Activated naive CD4-positive, alpha-beta T cell treated with anti-CD3 and anti-CD28 coated beads, Interleukin-2, amount 10 ng/mL, durations not matched to agents 7 days and 5 days (primary cell): Measurements from ENCODE around the gene ZNF527.
"Not testable (repeated sequence)": the region's sequence is repeated elsewhere in the genome, so short reads cannot be mapped to it uniquely, and the experiment has no call there.

Experiments used
- CTCF ChIA-PET: fragments of 350-600 bp; sonication (Branson Sonifier 250); formaldehyde crosslinking; loops from one replicate; lab custom pipeline; 2021; ENCODE audit warnings: antibody characterized with exemption; lab: Charles Lee
- DNase-seq: peaks from one replicate; pipeline ENCODE4 v3.0.0-alpha.2; 2020
- H3K27ac Mint-ChIP-seq: one replicate; pipeline ENCODE4 v1.8.0; 2021; ENCODE audit warnings: mild to moderate bottlenecking, moderate library complexity, mixed read lengths
- H3K27me3 Mint-ChIP-seq: one replicate; pipeline ENCODE4 v1.8.0; 2021; ENCODE audit warnings: mild to moderate bottlenecking, mixed read lengths
- H3K36me3 Mint-ChIP-seq: one replicate; pipeline ENCODE4 v1.8.0; 2021; ENCODE audit warnings: mixed read lengths
- H3K4me1 Mint-ChIP-seq: one replicate; pipeline ENCODE4 v1.8.0; 2021; ENCODE audit warnings: mixed read lengths
- H3K4me3 Mint-ChIP-seq: one replicate; pipeline ENCODE4 v1.8.0; 2021; ENCODE audit warnings: mild to moderate bottlenecking, moderate library complexity, mixed read lengths
- H3K9me3 Mint-ChIP-seq: one replicate; pipeline ENCODE4 v1.8.0; 2021; ENCODE audit warnings: mixed read lengths

Gene ZNF527

DNA sequence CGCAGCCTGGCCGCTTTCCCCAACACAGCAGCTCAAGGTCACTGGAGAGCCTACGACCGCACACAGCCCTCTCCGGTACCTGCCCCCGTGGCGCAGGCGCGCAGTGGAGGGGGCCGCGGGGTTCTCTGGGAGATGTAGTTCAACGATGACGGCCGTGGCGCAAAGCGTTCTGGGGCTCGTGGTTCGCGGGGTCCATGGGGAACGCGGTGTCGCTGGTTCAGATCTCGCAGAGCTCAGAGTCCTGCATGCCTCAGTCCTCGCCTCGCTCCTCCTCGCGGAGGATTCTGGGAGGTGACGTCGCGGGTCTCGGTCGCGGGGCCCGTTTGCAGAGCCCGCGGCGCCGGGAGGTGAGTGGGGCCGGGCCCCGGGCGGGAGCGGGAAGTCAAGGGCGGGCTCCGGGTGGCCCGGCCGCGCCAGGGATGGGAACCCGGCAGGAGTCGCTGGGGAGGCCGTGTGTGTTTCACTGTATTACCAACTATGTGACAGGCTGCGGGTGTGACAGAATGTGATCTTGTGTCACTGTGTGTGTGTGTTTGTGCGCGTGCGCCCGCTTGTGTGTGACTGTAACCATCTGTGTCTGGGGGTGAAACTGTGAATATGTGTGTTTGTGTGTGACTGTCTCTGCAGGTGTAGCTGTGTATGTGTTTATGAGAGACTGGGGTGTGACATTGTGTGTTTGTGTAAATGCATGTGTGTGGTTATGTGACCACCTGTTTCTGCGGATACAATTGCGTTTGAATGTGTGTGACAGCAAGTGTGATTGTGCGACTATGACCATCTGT lies at the start of gene ZNF527:
TSS of gene ZNF527 (plus strand) at position 220 of the 782 bp plus-strand sequence. CDS start 3,100 bp downstream, outside the sequence.
- H3K9me3 Mint-ChIP-seq: peaks cover 19% of the 10 kb centered on the region
- H3K27me3 Mint-ChIP-seq: no peaks in the 10 kb centered on the region
- H3K4me3 Mint-ChIP-seq: peak within 1 kb of the TSS; percentile 97
- H3K4me1 Mint-ChIP-seq: peaks cover 22% of the 10 kb centered on the region
- peak within 1 kb of the TSS; percentile 93 for H3K27ac Mint-ChIP-seq
- peaks cover 12% of the 10 kb centered on the region for H3K36me3 Mint-ChIP-seq
- CTCF ChIA-PET: no interaction called here
- peak; percentile 99 for DNase-seq

DNA sequence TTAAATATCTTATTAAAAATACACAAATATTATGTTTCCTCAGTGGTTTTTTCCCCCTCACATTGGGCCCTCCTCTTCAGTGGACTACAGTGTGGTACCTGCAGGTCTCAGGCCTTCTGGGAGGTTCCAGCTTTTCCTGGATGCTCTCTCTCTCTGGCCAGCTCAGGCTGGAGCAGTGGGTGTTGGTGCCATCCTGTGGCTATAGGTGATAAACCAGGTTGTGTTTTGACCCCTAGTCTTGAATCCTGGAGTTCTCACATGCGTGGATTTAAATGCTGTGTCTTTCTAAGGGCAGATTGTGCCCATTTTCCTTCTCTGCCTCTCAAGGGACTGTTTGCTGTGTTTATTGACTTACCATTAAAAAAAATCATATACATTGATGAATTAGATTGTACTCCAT lies 41.2 kb upstream of the ZNF527 start:
- CTCF ChIA-PET: no interaction called here

DNA sequence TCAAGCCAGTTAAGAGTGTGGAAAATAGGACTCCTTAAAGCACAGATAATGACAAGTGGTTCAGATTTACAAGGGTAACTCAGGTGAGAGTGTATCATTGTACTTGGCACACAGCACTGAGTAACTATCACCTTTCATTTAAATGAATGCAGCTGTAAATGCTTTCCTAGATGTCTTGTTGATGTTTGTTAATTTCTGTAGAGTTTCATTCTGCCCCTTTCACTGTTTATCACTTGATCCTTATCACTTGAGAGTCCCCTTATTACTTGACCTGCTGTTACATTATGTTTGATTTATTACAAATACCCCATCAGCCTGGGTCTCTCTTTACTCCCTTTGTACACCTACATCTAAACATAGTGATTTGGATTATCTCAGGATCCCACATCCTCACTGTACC lies 38.1 kb upstream of the ZNF527 start:
- no peak overlapping the region for H3K4me3 Mint-ChIP-seq
- no peak for DNase-seq
- peaks cover 73% of the 10 kb centered on the region for H3K36me3 Mint-ChIP-seq
- CTCF ChIA-PET: no interaction called here
- H3K27ac Mint-ChIP-seq: no peak overlapping the region
- peaks cover 26% of the 10 kb centered on the region for H3K9me3 Mint-ChIP-seq
- H3K27me3 Mint-ChIP-seq: no peaks in the 10 kb centered on the region
- peaks cover 26% of the 10 kb centered on the region for H3K4me1 Mint-ChIP-seq

More for the DNA sequence above, 41.2 kb upstream of the ZNF527 start:
- Mint-ChIP-seq H3K9me3 (peaks cover 14% of the 10 kb centered on the region), H3K36me3 (peaks cover 76% of the 10 kb centered on the region), H3K27ac (no peak overlapping the region), H3K4me1 (peaks cover 14% of the 10 kb centered on the region), H3K4me3 (no peak overlapping the region), H3K27me3 (no peaks in the 10 kb centered on the region)
- no peak for DNase-seq

DNA sequence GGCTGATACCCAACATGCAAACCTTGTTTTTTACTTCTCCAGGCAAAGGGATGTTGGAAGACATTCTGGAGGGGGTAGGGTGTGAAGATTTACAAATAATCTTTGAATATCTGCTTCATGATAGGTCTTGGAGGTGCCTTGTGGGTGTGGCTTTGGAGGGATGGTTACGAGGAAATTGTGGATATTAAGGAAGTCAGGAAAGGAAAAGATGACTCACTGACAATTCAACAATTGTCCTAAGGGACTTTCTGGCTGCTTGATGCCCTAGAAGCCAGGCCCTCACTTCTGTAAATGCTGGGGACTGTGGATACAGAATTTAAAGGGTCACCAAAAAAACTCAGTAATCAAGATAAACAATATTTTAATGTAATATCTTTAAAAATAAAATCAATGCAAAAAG lies 37.4 kb upstream of the ZNF527 start:
- peaks cover 29% of the 10 kb centered on the region for H3K9me3 Mint-ChIP-seq
- H3K36me3 Mint-ChIP-seq: peaks cover 72% of the 10 kb centered on the region
- no peak overlapping the region for H3K27ac Mint-ChIP-seq
- no peaks in the 10 kb centered on the region for H3K27me3 Mint-ChIP-seq
- H3K4me3 Mint-ChIP-seq: peak overlapping the region; percentile 27
- DNase-seq: no peak
- peaks cover 26% of the 10 kb centered on the region for H3K4me1 Mint-ChIP-seq
- CTCF ChIA-PET: no interaction called here

DNA sequence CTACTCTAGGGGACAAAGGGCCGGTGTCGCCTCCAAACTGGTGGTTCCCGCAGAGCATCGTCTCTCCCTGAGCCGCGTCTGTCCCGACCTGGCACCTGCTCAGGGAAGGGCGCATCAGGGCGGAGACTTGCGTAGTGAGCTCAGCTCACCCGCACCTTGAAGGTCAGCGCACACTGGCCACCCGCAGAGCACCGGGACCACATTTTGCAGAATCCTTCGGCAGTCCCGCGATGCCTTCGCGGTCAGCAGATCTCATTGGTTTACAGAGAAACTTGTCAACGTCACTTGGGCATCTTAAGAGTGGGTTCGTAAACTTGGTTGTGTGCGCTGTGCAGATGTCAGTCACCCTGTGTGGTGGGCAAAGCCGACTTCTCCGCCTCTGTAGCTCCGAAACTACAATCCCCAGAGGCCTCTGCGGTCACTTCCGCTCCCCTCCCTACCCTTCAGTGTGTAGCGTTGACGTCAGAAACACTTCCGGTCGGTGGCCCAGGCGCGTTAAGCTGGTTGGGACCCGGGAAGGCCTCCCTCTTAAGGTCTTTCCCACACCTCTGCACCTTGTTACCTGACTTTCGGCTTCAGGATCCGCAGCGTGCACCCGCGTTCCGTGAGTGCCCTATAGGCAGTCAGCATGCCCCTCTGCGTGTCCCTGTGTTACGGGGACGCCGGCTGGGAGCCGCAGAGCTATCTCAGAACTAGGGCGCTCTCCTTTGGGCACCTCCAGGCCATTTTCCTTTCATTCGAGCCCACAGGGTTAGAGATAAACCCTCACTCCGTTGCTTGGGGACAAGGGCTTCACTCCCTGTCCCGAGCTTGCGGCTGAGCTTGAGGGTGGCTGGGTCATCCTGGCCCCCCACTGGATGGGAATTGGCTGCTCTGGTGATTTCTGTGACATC lies 36.5 kb upstream of the ZNF527 start:
- CTCF ChIA-PET: no interaction called here
- peak overlapping the region; percentile 81 for H3K27ac Mint-ChIP-seq

DNA sequence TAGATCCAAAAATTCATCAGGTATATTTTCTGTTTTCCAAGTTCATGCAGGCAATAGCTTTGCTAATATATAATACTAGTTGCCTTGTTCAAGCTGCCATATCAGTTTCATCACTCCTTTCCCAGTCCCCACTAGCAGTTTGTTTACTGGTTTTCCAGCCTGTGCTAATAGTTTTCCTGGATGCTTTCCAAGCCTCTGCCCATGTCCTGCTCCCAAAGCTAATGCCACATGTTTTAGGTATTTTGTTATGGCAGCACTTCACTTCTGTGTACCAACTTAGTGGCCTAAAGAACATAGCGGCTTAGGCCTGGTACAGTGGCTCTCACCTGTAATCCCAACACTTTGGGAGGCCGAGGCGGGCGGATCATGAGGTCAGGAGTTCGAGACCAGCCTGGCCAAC lies 28.1 kb upstream of the ZNF527 start:
- CTCF ChIA-PET: no interaction called here

More for the DNA sequence above, 36.5 kb upstream of the ZNF527 start:
- Mint-ChIP-seq H3K27me3 (no peaks in the 10 kb centered on the region), H3K4me3 (peak overlapping the region; percentile 84), H3K9me3 (peaks cover 32% of the 10 kb centered on the region), H3K4me1 (peaks cover 26% of the 10 kb centered on the region), H3K36me3 (peaks cover 70% of the 10 kb centered on the region)
- peak; percentile 92 for DNase-seq

DNA sequence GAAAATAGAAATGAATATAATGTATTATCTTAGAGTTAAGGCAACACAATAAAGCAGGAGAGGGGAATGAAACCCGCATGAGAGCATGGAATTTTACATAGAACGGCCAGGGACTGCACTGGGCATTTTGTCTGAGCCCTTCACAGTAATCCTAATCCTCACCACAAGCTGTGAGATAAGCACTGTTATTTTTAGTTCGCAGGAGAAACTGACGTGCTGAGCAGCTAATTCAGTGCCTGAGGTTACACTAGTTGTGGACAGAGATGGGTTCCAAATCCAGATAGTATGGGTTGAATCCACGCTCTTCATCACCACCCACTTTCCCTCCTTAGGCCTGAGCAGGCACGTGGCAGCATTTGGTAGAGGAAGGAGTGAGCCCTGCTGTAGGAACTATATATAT lies 24.8 kb upstream of the ZNF527 start:
- H3K27me3 Mint-ChIP-seq: no peaks in the 10 kb centered on the region
- DNase-seq: no peak
- H3K36me3 Mint-ChIP-seq: peaks cover 71% of the 10 kb centered on the region
- peaks cover 18% of the 10 kb centered on the region for H3K9me3 Mint-ChIP-seq
- H3K4me3 Mint-ChIP-seq: no peak overlapping the region
- CTCF ChIA-PET: no interaction called here
- H3K4me1 Mint-ChIP-seq: no peaks in the 10 kb centered on the region
- no peak overlapping the region for H3K27ac Mint-ChIP-seq

More for the DNA sequence above, 28.1 kb upstream of the ZNF527 start:
- Mint-ChIP-seq H3K27me3 (no peaks in the 10 kb centered on the region), H3K36me3 (peaks cover 70% of the 10 kb centered on the region), H3K27ac (no peak overlapping the region), H3K4me3 (no peak overlapping the region), H3K9me3 (peaks cover 31% of the 10 kb centered on the region), H3K4me1 (no peaks in the 10 kb centered on the region)
- no peak for DNase-seq

DNA sequence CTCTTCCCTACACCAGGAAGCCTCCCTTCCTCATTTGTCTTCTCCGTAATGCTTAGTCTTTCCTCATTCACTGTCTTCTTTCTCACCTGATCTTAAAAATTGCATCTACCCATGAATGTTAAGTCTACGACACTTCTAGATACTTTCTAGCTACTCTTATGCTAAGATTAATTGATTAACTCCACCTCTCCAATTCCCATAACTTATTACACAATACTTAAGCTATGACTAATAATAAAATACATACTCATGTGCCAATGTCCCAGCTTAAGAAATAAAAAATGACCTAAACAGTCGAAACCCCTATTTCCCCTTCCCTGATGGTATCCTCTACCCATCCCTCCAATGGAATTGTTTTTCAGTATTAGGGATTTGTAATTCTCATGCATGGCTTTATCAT lies 22.8 kb upstream of the ZNF527 start:
- peaks cover 7% of the 10 kb centered on the region for H3K9me3 Mint-ChIP-seq

DNA sequence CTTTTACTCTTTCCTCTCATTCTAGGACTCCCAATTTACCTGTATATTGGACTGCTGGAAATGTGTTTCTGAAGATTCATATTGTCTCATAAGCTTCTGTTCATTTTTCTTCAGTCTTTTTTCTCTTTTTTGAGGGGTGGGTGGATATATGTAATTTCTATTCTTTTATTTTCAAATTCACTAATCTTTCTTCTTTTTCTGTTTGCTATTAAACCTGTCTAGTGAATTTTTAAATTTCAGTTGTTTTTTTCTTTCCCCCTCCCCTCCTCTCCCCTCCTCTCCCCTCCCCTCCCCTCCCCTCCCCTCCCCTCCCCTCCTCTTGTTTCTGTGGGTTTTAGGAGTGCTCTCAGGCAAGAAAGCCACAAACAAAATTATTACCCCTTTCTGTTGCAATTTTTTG lies 16.9 kb upstream of the ZNF527 start:
- no peak overlapping the region for H3K4me3 Mint-ChIP-seq
- H3K27me3 Mint-ChIP-seq: no peaks in the 10 kb centered on the region
- peaks cover 31% of the 10 kb centered on the region for H3K9me3 Mint-ChIP-seq
- H3K36me3 Mint-ChIP-seq: peaks cover 74% of the 10 kb centered on the region
- no peak overlapping the region for H3K27ac Mint-ChIP-seq
- H3K4me1 Mint-ChIP-seq: no peaks in the 10 kb centered on the region
- no peak for DNase-seq
- CTCF ChIA-PET: no interaction called here

More for the DNA sequence above, 22.8 kb upstream of the ZNF527 start:
- H3K4me3 Mint-ChIP-seq: no peak overlapping the region
- H3K4me1 Mint-ChIP-seq: no peaks in the 10 kb centered on the region
- no peak for DNase-seq
- CTCF ChIA-PET: no interaction called here
- H3K27ac Mint-ChIP-seq: no peak overlapping the region
- peaks cover 74% of the 10 kb centered on the region for H3K36me3 Mint-ChIP-seq
- H3K27me3 Mint-ChIP-seq: no peaks in the 10 kb centered on the region

DNA sequence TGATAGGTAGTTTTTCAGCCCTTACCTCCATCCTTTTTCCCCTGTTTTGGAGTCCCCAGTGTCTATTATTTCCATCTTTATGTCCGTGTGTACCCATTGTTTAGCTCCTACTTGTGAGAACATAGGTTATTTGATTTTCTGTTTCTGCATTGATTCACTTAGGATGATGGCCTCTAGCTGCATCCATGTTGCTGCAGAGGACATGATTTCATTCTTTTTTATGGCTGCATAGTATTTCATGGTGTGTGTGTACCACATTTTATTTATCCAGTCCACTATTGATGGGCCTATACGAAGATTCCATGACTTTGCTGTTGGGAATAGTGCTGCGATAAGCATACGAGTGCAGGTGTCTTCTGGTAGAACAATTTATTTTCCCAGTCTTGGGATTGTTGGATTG lies 15.0 kb upstream of the ZNF527 start:
- H3K9me3 Mint-ChIP-seq: peaks cover 38% of the 10 kb centered on the region
- CTCF ChIA-PET: no interaction called here
- H3K4me3 Mint-ChIP-seq: no peak overlapping the region
- H3K36me3 Mint-ChIP-seq: peaks cover 77% of the 10 kb centered on the region
- H3K27ac Mint-ChIP-seq: no peak overlapping the region
- no peaks in the 10 kb centered on the region for H3K27me3 Mint-ChIP-seq
- DNase-seq: no peak
- H3K4me1 Mint-ChIP-seq: no peaks in the 10 kb centered on the region

DNA sequence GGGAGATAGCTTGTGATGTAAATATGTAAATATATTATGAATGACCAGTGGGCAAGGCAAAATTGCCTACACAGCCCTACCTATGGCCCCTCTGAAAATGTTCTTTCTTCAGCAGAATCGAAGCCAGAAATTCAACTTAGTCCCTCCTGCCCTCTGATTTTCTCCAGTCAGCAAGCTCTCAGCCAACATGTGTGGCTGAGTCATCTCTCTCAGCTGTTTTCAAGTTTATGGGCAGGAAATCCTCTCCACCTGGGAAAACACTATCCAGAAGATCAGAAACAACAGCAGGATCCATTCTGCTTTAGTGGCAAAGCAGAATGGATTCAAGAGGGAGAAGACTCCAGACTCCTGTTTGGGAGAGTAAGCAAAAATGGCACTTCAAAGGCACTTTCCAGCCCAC lies 8.9 kb upstream of the ZNF527 start:
- Mint-ChIP-seq H3K36me3 (peaks cover 68% of the 10 kb centered on the region), H3K4me1 (no peaks in the 10 kb centered on the region), H3K27me3 (no peaks in the 10 kb centered on the region), H3K27ac (no peak overlapping the region), H3K4me3 (no peak overlapping the region), H3K9me3 (peaks cover 59% of the 10 kb centered on the region)
- CTCF ChIA-PET: no interaction called here
- no peak for DNase-seq

DNA sequence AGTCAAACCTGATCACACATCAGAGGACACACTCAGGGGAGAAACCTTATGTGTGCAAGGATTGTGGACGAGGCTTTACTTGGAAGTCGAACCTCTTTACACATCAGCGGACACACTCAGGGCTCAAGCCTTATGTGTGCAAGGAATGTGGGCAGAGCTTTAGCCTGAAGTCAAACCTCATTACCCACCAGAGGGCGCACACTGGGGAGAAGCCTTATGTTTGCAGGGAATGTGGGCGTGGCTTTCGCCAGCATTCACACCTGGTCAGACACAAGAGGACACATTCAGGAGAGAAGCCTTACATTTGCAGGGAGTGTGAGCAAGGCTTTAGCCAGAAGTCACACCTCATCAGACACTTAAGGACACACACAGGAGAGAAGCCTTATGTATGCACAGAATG lies 8.2 kb upstream of the ZNF527 start:
- peaks cover 61% of the 10 kb centered on the region for H3K36me3 Mint-ChIP-seq
- H3K9me3 Mint-ChIP-seq: peaks cover 52% of the 10 kb centered on the region
- no peak for DNase-seq
- H3K4me3 Mint-ChIP-seq: no peak overlapping the region
- no peaks in the 10 kb centered on the region for H3K4me1 Mint-ChIP-seq
- H3K27me3 Mint-ChIP-seq: no peaks in the 10 kb centered on the region
- H3K27ac Mint-ChIP-seq: no peak overlapping the region
- CTCF ChIA-PET: no interaction called here

DNA sequence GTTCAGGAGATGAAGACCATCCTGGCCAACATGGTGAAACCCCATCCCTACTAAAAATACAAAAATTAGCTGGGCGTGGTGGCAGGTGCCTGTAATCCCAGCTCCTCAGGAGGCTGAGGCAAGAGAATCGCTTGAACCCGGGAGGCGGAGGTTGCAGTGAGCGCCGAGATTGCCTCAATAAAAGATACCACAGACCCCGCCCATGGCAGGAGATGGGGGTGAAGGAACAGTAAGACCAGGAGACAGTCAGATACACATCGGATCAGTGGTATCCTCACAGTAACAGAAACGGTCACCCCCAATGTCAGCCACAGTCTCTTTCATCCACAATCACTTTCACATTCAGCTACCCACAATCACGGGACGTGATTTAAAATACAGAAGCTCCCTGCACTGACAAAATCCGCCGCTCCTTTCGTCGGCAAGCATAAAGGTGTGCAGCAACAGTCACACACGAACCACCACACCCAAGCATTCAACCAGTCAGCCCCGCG lies 466 bp upstream of the ZNF527 start:
- peak overlapping the region; percentile 97 for H3K4me3 Mint-ChIP-seq
- peaks cover 15% of the 10 kb centered on the region for H3K36me3 Mint-ChIP-seq
- DNase-seq, H3K27me3 Mint-ChIP-seq, CTCF ChIA-PET: not testable (repeated sequence)
- H3K4me1 Mint-ChIP-seq: peaks cover 22% of the 10 kb centered on the region
- peaks cover 24% of the 10 kb centered on the region for H3K9me3 Mint-ChIP-seq
- H3K27ac Mint-ChIP-seq: peak overlapping the region; percentile 93

DNA sequence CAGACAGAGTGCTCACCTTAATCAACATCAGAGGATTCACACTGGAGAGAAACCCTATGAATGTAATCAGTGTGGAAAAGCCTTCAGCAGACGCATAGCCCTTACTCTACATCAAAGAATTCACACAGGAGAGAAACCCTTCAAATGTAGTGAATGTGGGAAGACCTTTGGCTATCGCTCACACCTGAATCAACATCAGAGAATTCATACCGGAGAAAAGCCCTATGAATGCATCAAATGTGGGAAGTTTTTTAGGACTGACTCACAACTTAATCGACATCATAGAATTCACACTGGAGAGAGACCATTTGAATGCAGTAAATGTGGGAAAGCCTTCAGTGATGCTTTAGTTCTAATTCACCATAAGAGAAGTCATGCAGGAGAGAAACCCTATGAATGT lies 18.3 kb downstream of the ZNF527 start:
- Mint-ChIP-seq H3K36me3 (peaks cover 50% of the 10 kb centered on the region), H3K4me3 (no peak overlapping the region), H3K27me3 (no peaks in the 10 kb centered on the region), H3K4me1 (no peaks in the 10 kb centered on the region), H3K27ac (no peak overlapping the region), H3K9me3 (peaks cover 70% of the 10 kb centered on the region)
- CTCF ChIA-PET: no interaction called here
- no peak for DNase-seq
